Astrocyte (in vitro differentiated cells and primary cell): ENCODE data around the gene ANKRD2. TPM values are rescaled to one million over a fixed set of nuclear protein-coding genes. Genes with fewer than 3 reads are reported as not detected.

Source experiments
- DNase-seq: peaks from one replicate; pipeline ENCODE4 v3.0.0-alpha.2; 2010; ENCODE audit warnings: low read depth
- FAIRE-seq: peaks from 2 replicates; lab custom pipeline; 2011; peaks lifted over from hg19 to GRCh38; lab: Jason Lieb, UNC
- H2AFZ ChIP-seq: 2 replicates; pipeline ENCODE4 v1.6.0; 2012; ENCODE audit warnings: low read depth, low read length, inconsistent platforms
- H3K27ac ChIP-seq: 2 replicates; pipeline ENCODE4 v1.5.1; 2011; ENCODE audit warnings: low read depth, low read length, inconsistent platforms
- H3K27me3 ChIP-seq: 2 replicates; pipeline ENCODE4 v1.6.0; 2011; ENCODE audit warnings: low read length, inconsistent platforms; ENCODE audit not compliant: insufficient read depth
- H3K36me3 ChIP-seq: 2 replicates; pipeline ENCODE4 v1.5.1; 2011; ENCODE audit warnings: low read length, inconsistent platforms; ENCODE audit not compliant: insufficient read depth
- H3K4me1 ChIP-seq: 2 replicates; pipeline ENCODE4 v1.5.1; 2011; ENCODE audit warnings: low read length, inconsistent platforms; ENCODE audit not compliant: insufficient read depth
- H3K4me2 ChIP-seq: 2 replicates; pipeline ENCODE4 v1.6.0; 2012; ENCODE audit warnings: low read length, inconsistent platforms
- H3K4me3 ChIP-seq: 2 replicates; pipeline ENCODE4 v1.5.1; 2011; ENCODE audit warnings: low read depth, mild to moderate bottlenecking, low read length, inconsistent platforms; ENCODE audit not compliant: insufficient read depth
- H3K79me2 ChIP-seq: 2 replicates; pipeline ENCODE4 v1.6.0; 2012; ENCODE audit warnings: mild to moderate bottlenecking, low read length, inconsistent platforms; ENCODE audit not compliant: insufficient read depth
- H3K9ac ChIP-seq: 2 replicates; pipeline ENCODE4 v1.6.0; 2012; ENCODE audit warnings: mild to moderate bottlenecking, low read length, inconsistent platforms
- H3K9me3 ChIP-seq: 2 replicates; pipeline ENCODE4 v1.5.1; 2012; ENCODE audit warnings: low read depth, mild to moderate bottlenecking, low read length, inconsistent platforms; ENCODE audit not compliant: insufficient read depth
- H4K20me1 ChIP-seq: 2 replicates; pipeline ENCODE4 v1.6.0; 2012; ENCODE audit warnings: low read length, inconsistent platforms; ENCODE audit not compliant: insufficient read depth
- H3K27ac Mint-ChIP-seq: one replicate; pipeline ENCODE4 v1.8.0; 2021; ENCODE audit warnings: mild to moderate bottlenecking, mixed read lengths; ENCODE audit not compliant: unreplicated experiment
- H3K27me3 Mint-ChIP-seq: one replicate; pipeline ENCODE4 v1.8.0; 2021; ENCODE audit warnings: low read depth, mixed read lengths; ENCODE audit not compliant: unreplicated experiment
- H3K36me3 Mint-ChIP-seq: one replicate; pipeline ENCODE4 v1.8.0; 2021; ENCODE audit warnings: low read depth, mixed read lengths; ENCODE audit not compliant: unreplicated experiment
- H3K4me1 Mint-ChIP-seq: one replicate; pipeline ENCODE4 v1.8.0; 2021; ENCODE audit warnings: low read depth, mixed read lengths; ENCODE audit not compliant: unreplicated experiment
- H3K4me3 Mint-ChIP-seq: one replicate; pipeline ENCODE4 v1.8.0; 2021; ENCODE audit warnings: mild to moderate bottlenecking, moderate library complexity, mixed read lengths; ENCODE audit not compliant: unreplicated experiment
- H3K9me3 Mint-ChIP-seq: one replicate; pipeline ENCODE4 v1.8.0; 2021; ENCODE audit warnings: mild to moderate bottlenecking, mixed read lengths; ENCODE audit not compliant: unreplicated experiment
- CTCF ChIP-seq: IDR thresholded peaks from 2 replicates; pipeline ENCODE4 v1.5.1; 2011; ENCODE audit warnings: low read depth, mild to moderate bottlenecking, inconsistent platforms, low read length, moderate library complexity; ENCODE audit not compliant: insufficient read depth
- EZH2 ChIP-seq: IDR thresholded peaks from 2 replicates; pipeline ENCODE4 v1.6.1; 2012; ENCODE audit warnings: mild to moderate bottlenecking, low read length, inconsistent platforms; ENCODE audit not compliant: insufficient read depth
- total RNA-seq: library from RNA; stranded (reverse); gene quantifications from 2 replicates; pipeline ENCODE4 v1.2.1, GENCODE V29; 2021

Gene ANKRD2
- total RNA-seq, 1 donor from 2014 or later, result 0.36 TPM

GRCh38 chr10:97631098-97631497, 58.5 kb downstream of the ANKRD2 start:
- Histone ChIP-seq H3K9me3 (no peaks in the 10 kb centered on the region), H4K20me1 (no peaks in the 10 kb centered on the region), H3K79me2 (no peaks in the 10 kb centered on the region), H3K4me2 (no peak overlapping the region), H2AFZ (no peak overlapping the region), H3K27me3 (no peaks in the 10 kb centered on the region), H3K27ac (no peak overlapping the region), H3K4me3 (no peak overlapping the region), H3K4me1 (peaks cover 5% of the 10 kb centered on the region), H3K36me3 (no peaks in the 10 kb centered on the region), H3K9ac (no peak overlapping the region)
- Mint-ChIP-seq H3K27me3 (no peaks in the 10 kb centered on the region), H3K9me3 (no peaks in the 10 kb centered on the region), H3K4me3 (no peak overlapping the region), H3K27ac (no peak overlapping the region), H3K36me3 (peaks cover 3% of the 10 kb centered on the region), H3K4me1 (no peaks in the 10 kb centered on the region)
- DNase-seq, result no peak
- TF ChIP-seq EZH2 (no peak), CTCF (no peak)
- no peak for FAIRE-seq

GRCh38 chr10:97632949-97633884, 60.6 kb downstream of the ANKRD2 start, which contains the start of gene MORN4:
MORN4 (minus strand) TSS chr10:97633500; CDS start chr10:97619653, 13,847 bp downstream.
- Mint-ChIP-seq H3K36me3 (no peaks in the 10 kb centered on the region), H3K4me3 (peak within 1 kb of the TSS; percentile 100), H3K27ac (peak within 1 kb of the TSS; percentile 95), H3K9me3 (no peaks in the 10 kb centered on the region), H3K4me1 (no peaks in the 10 kb centered on the region), H3K27me3 (no peaks in the 10 kb centered on the region)
- FAIRE-seq (no peak), DNase-seq (peak; percentile 80)
- H3K27ac ChIP-seq, result no peak within 1 kb of the TSS
- H4K20me1 ChIP-seq, result no peaks in the 10 kb centered on the region
- no peaks in the 10 kb centered on the region for H3K9me3 ChIP-seq
- H3K36me3 ChIP-seq, result no peaks in the 10 kb centered on the region
- peak within 1 kb of the TSS; percentile 95 for H2AFZ ChIP-seq
- H3K79me2 ChIP-seq, result no peaks in the 10 kb centered on the region
- TF ChIP-seq EZH2 (no peak), CTCF (no peak)
- peaks cover 5% of the 10 kb centered on the region for H3K4me1 ChIP-seq
- peak within 1 kb of the TSS; percentile 75 for H3K9ac ChIP-seq
- H3K4me2 ChIP-seq, result peak within 1 kb of the TSS; percentile 90
- peak within 1 kb of the TSS; percentile 74 for H3K4me3 ChIP-seq
- no peaks in the 10 kb centered on the region for H3K27me3 ChIP-seq

Other genes starting within 250 kb of the ANKRD2 start
- gene FRAT2, start 238.1 kb upstream of the ANKRD2 start, total RNA-seq, result 7.4 and 7.8 TPM in 2 replicates
- 45.0 and 52.1 TPM in 2 replicates for gene RRP12, start 171.4 kb upstream of the ANKRD2 start, total RNA-seq
- gene PGAM1, start 146.6 kb upstream of the ANKRD2 start, total RNA-seq, result 706 and 719 TPM in 2 replicates
- gene EXOSC1, start 126.8 kb upstream of the ANKRD2 start, total RNA-seq, result 37.9 and 38.6 TPM in 2 replicates
- gene ZDHHC16, start 126.6 kb upstream of the ANKRD2 start, total RNA-seq, result 51.1 and 53.5 TPM in 2 replicates
- 84.4 and 97.2 TPM in 2 replicates for gene MMS19, start 74.4 kb upstream of the ANKRD2 start, total RNA-seq
- gene UBTD1, start 73.9 kb upstream of the ANKRD2 start, total RNA-seq, result 73.1 and 81.9 TPM in 2 replicates
- gene HOGA1, start 11.6 kb downstream of the ANKRD2 start, total RNA-seq, result 0.23 and 0.31 TPM in 2 replicates
- gene C10orf62, start 16.9 kb downstream of the ANKRD2 start, total RNA-seq, result not detected in 2 replicates
- 15.8 and 16.2 TPM in 2 replicates for gene MORN4, start 60.7 kb downstream of the ANKRD2 start, total RNA-seq
- 32.9 and 37.8 TPM in 2 replicates for gene PI4K2A, start 67.9 kb downstream of the ANKRD2 start, total RNA-seq
- 5.0 and 5.6 TPM in 2 replicates for gene AVPI1, start 114.5 kb downstream of the ANKRD2 start, total RNA-seq
- 69.7 and 79.2 TPM in 2 replicates for gene MARVELD1, start 141.0 kb downstream of the ANKRD2 start, total RNA-seq
- 31.3 and 32.8 TPM in 2 replicates for gene ZFYVE27, start 164.3 kb downstream of the ANKRD2 start, total RNA-seq
- 0.14 and 0.16 TPM in 2 replicates for gene SFRP5, start 199.2 kb downstream of the ANKRD2 start, total RNA-seq